A673 (cell line): ENCODE measurements around the gene DCN. TPM values are rescaled to one million over a fixed set of nuclear protein-coding genes. Genes with fewer than 3 reads are reported as not detected.
A peak's percentile ranks its signal among the peaks of the same experiment; 100 is the strongest.

Source experiments
- BruUV-seq: library from RNA; stranded (reverse); fragments of 400-500 nt; replicated peaks from 2 replicates; lab custom pipeline; 2021; lab: Mats Ljungman, UMichigan
- CTCF ChIA-PET: fragments of 300-600 bp; sonication (Branson Sonifier 250); formaldehyde crosslinking; loops from one replicate; lab custom pipeline; 2022; ENCODE audit warnings: antibody characterized with exemption; lab: Charles Lee
- POLR2A ChIA-PET: fragments of 300-600 bp; sonication (Branson Sonifier 250); formaldehyde crosslinking; loops from one replicate; lab custom pipeline; 2022; ENCODE audit warnings: antibody characterized with exemption; ENCODE audit not compliant: low non-redundant PET; lab: Charles Lee
- DNase-seq: peaks from one replicate; pipeline ENCODE4 v3.0.0-alpha.2; 2015; ENCODE audit warnings: low spot score
- H3K27ac ChIP-seq: fragments of 200-600 bp; sonication (generic); 2 replicates; pipeline ENCODE4 v1.5.1; 2016; ENCODE audit warnings: mixed run types, low read depth, mild to moderate bottlenecking, mixed read lengths, antibody characterized with exemption, low read length; ENCODE audit not compliant: poor library complexity, severe bottlenecking
- H3K27me3 ChIP-seq: fragments of 200-600 bp; sonication (generic); replicated peaks from 2 replicates; pipeline ENCODE4 v1.6.1; 2017; ENCODE audit warnings: mixed run types, low read depth, mild to moderate bottlenecking, mixed read lengths, antibody characterized with exemption, low read length; ENCODE audit not compliant: insufficient read depth, poor library complexity
- H3K36me3 ChIP-seq: fragments of 200-600 bp; sonication (generic); 2 replicates; pipeline ENCODE4 v1.6.1; 2016; ENCODE audit warnings: mixed run types, mild to moderate bottlenecking, mixed read lengths, antibody characterized with exemption, low read length; ENCODE audit not compliant: insufficient read depth, poor library complexity, severe bottlenecking
- H3K4me1 ChIP-seq: fragments of 200-600 bp; sonication (generic); 2 replicates; pipeline ENCODE4 v1.6.1; 2017; ENCODE audit warnings: mixed run types, mild to moderate bottlenecking, mixed read lengths, antibody characterized with exemption, low read length; ENCODE audit not compliant: insufficient read depth, poor library complexity, severe bottlenecking
- H3K4me3 ChIP-seq: fragments of 200-600 bp; sonication (generic); 2 replicates; pipeline ENCODE4 v1.5.1; 2016; ENCODE audit warnings: low read depth, mixed run types, mild to moderate bottlenecking, mixed read lengths, low read length; ENCODE audit not compliant: poor library complexity, severe bottlenecking
- H3K9me3 ChIP-seq: fragments of 200-600 bp; sonication (generic); 2 replicates; pipeline ENCODE4 v1.6.1; 2016; ENCODE audit warnings: mixed run types, low read depth, mild to moderate bottlenecking, mixed read lengths, antibody characterized with exemption, low read length; ENCODE audit not compliant: poor library complexity, severe bottlenecking
- EZH2 ChIP-seq: fragments of 200-600 bp; sonication (generic); IDR thresholded peaks from 2 replicates; pipeline ENCODE4 v1.6.1; 2017; ENCODE audit warnings: borderline replicate concordance, low read depth, mild to moderate bottlenecking, mixed read lengths, antibody characterized with exemption, low read length; ENCODE audit not compliant: poor library complexity, severe bottlenecking
- intact Hi-C: fragments of 100-400 bp; cut with micrococcal nuclease; formaldehyde crosslinking; loops from one replicate; pipeline ENCODE4 v1.10.0; 2022; ENCODE audit not compliant: unreplicated experiment
- total RNA-seq: library from RNA; stranded (reverse); gene quantifications from 2 replicates; pipeline ENCODE4 v1.2.3, GENCODE V29; 2021
- TF ChIP-seq, protein P1 (sequence below): fragments of 300-800, 200-600 bp; sonication (generic); conservative IDR thresholded peaks from 2 replicates; pipeline ENCODE4 v1.5.1; 2017; ENCODE audit warnings: low read depth, mild to moderate bottlenecking, antibody characterized with exemption, low read length, moderate library complexity, mixed read lengths

DCN gene
- total RNA-seq, 1 experiment from 2014 or later: 3.5 TPM

DNA sequence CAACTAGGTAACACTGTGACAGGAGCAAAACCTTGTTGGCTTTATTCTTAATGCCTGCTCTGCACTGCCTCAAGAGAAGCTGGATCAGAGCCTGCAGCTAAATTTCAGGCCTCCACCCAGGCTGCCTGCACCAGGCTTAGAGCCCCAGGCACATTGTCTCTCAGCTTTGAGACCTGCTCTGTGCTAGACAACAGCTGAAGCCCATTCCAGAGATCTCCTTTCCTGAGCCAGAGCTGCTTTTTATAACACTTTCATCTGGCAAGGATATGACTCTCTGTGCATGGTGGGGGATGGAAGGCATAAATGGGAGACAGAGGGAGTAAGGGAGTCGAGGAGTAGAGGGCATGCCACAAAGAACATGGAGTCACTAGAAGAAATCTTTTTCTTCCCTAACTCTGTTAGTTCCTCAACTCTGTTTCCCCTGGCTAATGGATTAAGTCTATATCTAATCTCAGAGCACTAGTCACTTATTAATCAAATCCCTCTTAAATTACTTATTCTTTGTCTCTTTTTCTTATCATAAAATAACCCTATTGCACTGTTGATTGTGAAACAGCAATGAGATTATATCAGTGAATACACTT lies 44.2 kb downstream of the DCN start:
- ChIA-PET CTCF (no interaction called here), POLR2A (no interaction called here)
- peaks cover 31% of the 10 kb centered on the region for H3K4me1 ChIP-seq
- peak overlapping the region; percentile 68 for H3K27ac ChIP-seq
- TF ChIP-seq EZH2: no peak
- TF ChIP-seq, protein P1, sequence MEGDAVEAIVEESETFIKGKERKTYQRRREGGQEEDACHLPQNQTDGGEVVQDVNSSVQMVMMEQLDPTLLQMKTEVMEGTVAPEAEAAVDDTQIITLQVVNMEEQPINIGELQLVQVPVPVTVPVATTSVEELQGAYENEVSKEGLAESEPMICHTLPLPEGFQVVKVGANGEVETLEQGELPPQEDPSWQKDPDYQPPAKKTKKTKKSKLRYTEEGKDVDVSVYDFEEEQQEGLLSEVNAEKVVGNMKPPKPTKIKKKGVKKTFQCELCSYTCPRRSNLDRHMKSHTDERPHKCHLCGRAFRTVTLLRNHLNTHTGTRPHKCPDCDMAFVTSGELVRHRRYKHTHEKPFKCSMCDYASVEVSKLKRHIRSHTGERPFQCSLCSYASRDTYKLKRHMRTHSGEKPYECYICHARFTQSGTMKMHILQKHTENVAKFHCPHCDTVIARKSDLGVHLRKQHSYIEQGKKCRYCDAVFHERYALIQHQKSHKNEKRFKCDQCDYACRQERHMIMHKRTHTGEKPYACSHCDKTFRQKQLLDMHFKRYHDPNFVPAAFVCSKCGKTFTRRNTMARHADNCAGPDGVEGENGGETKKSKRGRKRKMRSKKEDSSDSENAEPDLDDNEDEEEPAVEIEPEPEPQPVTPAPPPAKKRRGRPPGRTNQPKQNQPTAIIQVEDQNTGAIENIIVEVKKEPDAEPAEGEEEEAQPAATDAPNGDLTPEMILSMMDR: no peak
- H3K9me3 ChIP-seq: no peaks in the 10 kb centered on the region
- DNase-seq: peak; percentile 25
- intact Hi-C loops: no loop called here
- no peak overlapping the region for H3K4me3 ChIP-seq
- no peaks in the 10 kb centered on the region for H3K36me3 ChIP-seq
- BruUV-seq: no TSS peak
- no peaks in the 10 kb centered on the region for H3K27me3 ChIP-seq

DNA sequence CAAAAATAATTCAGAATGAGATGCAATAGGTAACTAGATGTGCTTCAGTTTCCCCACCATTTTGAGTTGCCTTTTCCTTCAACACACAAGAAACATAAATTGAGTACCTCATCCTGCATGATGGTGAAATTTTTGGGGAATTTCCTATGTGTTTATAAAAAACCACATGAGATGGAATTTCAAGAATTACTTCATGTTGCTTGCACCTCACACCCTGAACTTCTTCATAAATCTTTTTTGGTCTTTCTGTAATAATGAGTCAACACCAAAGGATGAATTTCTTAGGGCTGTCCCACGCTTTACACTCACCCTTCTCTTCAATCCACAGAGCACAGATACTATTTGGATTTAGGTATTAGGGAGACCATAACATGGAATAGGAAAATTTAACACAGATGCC lies 48.7 kb downstream of the DCN start:
- ChIA-PET POLR2A (no interaction called here), CTCF (no interaction called here)
- intact Hi-C loops: no loop called here
- Histone ChIP-seq H3K36me3 (no peaks in the 10 kb centered on the region), H3K27ac (no peak overlapping the region), H3K4me3 (no peak overlapping the region), H3K4me1 (peaks cover 8% of the 10 kb centered on the region), H3K27me3 (no peaks in the 10 kb centered on the region), H3K9me3 (no peaks in the 10 kb centered on the region)
- DNase-seq: no peak
- no TSS peak for BruUV-seq
- TF ChIP-seq, protein P1: no peak
- no peak for TF ChIP-seq EZH2

DNA sequence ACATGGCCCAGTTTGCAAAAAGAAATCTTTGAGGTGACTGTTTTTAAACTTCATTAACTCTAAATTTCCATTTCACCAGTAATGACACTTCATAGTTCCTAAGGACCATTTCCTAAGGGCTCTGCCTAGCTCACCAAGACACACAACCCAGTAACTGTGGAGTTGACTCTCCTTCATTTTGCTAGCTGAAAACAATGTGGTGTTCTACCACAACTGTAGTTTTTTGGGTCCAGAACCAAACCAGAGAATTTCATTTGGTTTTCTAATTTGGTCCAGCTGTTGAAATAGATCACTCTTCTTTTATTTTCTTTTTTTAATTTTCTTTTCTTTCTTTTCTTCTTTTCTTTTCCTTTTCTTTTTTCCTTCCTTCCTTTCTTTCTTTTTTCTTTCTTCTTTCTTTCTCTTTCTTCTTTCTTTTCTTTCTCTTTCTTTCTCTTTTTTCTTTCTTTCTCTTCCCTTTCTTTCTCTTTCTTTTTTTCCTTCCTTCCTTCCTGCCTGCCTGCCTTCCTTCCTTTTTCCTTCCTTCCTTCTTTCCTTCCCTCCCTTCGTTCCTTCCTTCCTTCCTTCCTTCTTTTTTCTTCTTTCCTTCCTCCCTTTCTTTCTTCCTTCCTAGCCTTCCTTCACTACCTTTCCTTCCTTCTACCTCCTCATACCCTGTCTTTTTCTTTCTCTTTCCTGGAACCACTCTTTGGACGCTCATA lies 52.8 kb downstream of the DCN start:
- TF ChIP-seq EZH2: no peak
- TF ChIP-seq, protein P1: no peak
- BruUV-seq: no TSS peak
- POLR2A ChIA-PET: no interaction called here
- no peak overlapping the region for H3K27ac ChIP-seq
- no peaks in the 10 kb centered on the region for H3K4me1 ChIP-seq
- no peaks in the 10 kb centered on the region for H3K9me3 ChIP-seq
- H3K4me3 ChIP-seq: no peak overlapping the region
- no peaks in the 10 kb centered on the region for H3K36me3 ChIP-seq
- intact Hi-C loops: no loop called here
- H3K27me3 ChIP-seq: no peaks in the 10 kb centered on the region
- CTCF ChIA-PET: no interaction called here
- DNase-seq: no peak
